Glutamatergic neuron (in vitro differentiated cells): ENCODE results near the gene MCU. TPM values are rescaled to one million over a fixed set of nuclear protein-coding genes. Genes with fewer than 3 reads are reported as not detected.
A peak's percentile ranks its signal among the peaks of the same experiment; 100 is the strongest.

Experiments used
- DNase-seq: peaks from one replicate; pipeline ENCODE4 v3.0.0; 2022
- H3K27ac Mint-ChIP-seq: one replicate; pipeline ENCODE4 v1.8.0; 2020; ENCODE audit warnings: mild to moderate bottlenecking, mixed read lengths, inconsistent platforms; ENCODE audit not compliant: unreplicated experiment
- H3K27me3 Mint-ChIP-seq: one replicate; pipeline ENCODE4 v1.8.0; 2020; ENCODE audit warnings: mild to moderate bottlenecking, moderate library complexity, mixed read lengths, inconsistent platforms; ENCODE audit not compliant: unreplicated experiment
- H3K36me3 Mint-ChIP-seq: one replicate; pipeline ENCODE4 v1.8.0; 2020; ENCODE audit warnings: mild to moderate bottlenecking, mixed read lengths, inconsistent platforms; ENCODE audit not compliant: unreplicated experiment
- H3K4me1 Mint-ChIP-seq: one replicate; pipeline ENCODE4 v1.8.0; 2020; ENCODE audit warnings: mild to moderate bottlenecking, low read depth, mixed read lengths, inconsistent platforms; ENCODE audit not compliant: unreplicated experiment
- H3K4me3 Mint-ChIP-seq: one replicate; pipeline ENCODE4 v1.8.0; 2020; ENCODE audit warnings: mild to moderate bottlenecking, mixed read lengths, inconsistent platforms; ENCODE audit not compliant: unreplicated experiment
- H3K9me3 Mint-ChIP-seq: one replicate; pipeline ENCODE4 v1.8.0; 2020; ENCODE audit warnings: mild to moderate bottlenecking, moderate library complexity, mixed read lengths, inconsistent platforms; ENCODE audit not compliant: unreplicated experiment
- CTCF ChIP-seq: fragments of 200-600 bp; sonication (generic); IDR thresholded peaks from one replicate; pipeline ENCODE4 v1.5.0; 2021; ENCODE audit not compliant: partially characterized antibody, unreplicated experiment
- total RNA-seq: library from RNA; stranded (reverse); fragmentation: NEBNext Ultra II Directional; extraction: Animal tissue kit (Norgen Biotek cat#: 25700); gene quantifications from one replicate; pipeline ENCODE4 v1.2.1, GENCODE V29; 2021; ENCODE audit not compliant: unreplicated experiment

Gene MCU
- total RNA-seq, 1 donor from 2014 or later, result 15.2 TPM

- Mint-ChIP-seq H3K27me3 (peaks cover 3% of the 10 kb centered on the region), H3K27ac (peak overlapping the region; percentile 92), H3K4me1 (peaks cover 23% of the 10 kb centered on the region), H3K4me3 (peak overlapping the region; percentile 26), H3K36me3 (no peaks in the 10 kb centered on the region), H3K9me3 (peaks cover 4% of the 10 kb centered on the region)
- DNase-seq, result peak; percentile 46
- TF ChIP-seq CTCF, result no peak
These were observed 29.1 kb downstream of the MCU start for GRCh38 chr10:72720814-72721660.

- no peak overlapping the region for H3K27ac Mint-ChIP-seq
- no peak overlapping the region for H3K4me3 Mint-ChIP-seq
- H3K9me3 Mint-ChIP-seq, result peaks cover 2% of the 10 kb centered on the region
- no peak for DNase-seq
- no peaks in the 10 kb centered on the region for H3K36me3 Mint-ChIP-seq
- H3K4me1 Mint-ChIP-seq, result peaks cover 3% of the 10 kb centered on the region
- no peaks in the 10 kb centered on the region for H3K27me3 Mint-ChIP-seq
- no peak for TF ChIP-seq CTCF
These were observed 35.2 kb downstream of the MCU start for GRCh38 chr10:72727130-72727529.

- no peak for TF ChIP-seq CTCF
- Mint-ChIP-seq H3K27me3 (no peaks in the 10 kb centered on the region), H3K9me3 (no peaks in the 10 kb centered on the region), H3K4me3 (no peak overlapping the region), H3K27ac (no peak overlapping the region), H3K36me3 (no peaks in the 10 kb centered on the region), H3K4me1 (no peaks in the 10 kb centered on the region)
- no peak for DNase-seq
These were observed 36.5 kb downstream of the MCU start for GRCh38 chr10:72728462-72728861.

GRCh38 chr10:72729528-72729927, 37.6 kb downstream of the MCU start:
- no peaks in the 10 kb centered on the region for H3K9me3 Mint-ChIP-seq
- no peaks in the 10 kb centered on the region for H3K36me3 Mint-ChIP-seq
- TF ChIP-seq CTCF, result no peak
- no peaks in the 10 kb centered on the region for H3K4me1 Mint-ChIP-seq
- no peaks in the 10 kb centered on the region for H3K27me3 Mint-ChIP-seq
- H3K4me3 Mint-ChIP-seq, result no peak overlapping the region
- no peak for DNase-seq
- no peak overlapping the region for H3K27ac Mint-ChIP-seq

GRCh38 chr10:72730479-72730878, 38.5 kb downstream of the MCU start:
- no peak for DNase-seq
- Mint-ChIP-seq H3K27ac (no peak overlapping the region), H3K27me3 (no peaks in the 10 kb centered on the region), H3K4me3 (no peak overlapping the region), H3K9me3 (no peaks in the 10 kb centered on the region), H3K4me1 (peaks cover 2% of the 10 kb centered on the region), H3K36me3 (no peaks in the 10 kb centered on the region)
- no peak for TF ChIP-seq CTCF
